Spleen (tissue), 11 donors: ENCODE results near the gene ZNF225. TPM values are rescaled to one million over a fixed set of nuclear protein-coding genes. Genes with fewer than 3 reads are reported as not detected.
"Not testable (repeated sequence)": the region's sequence is repeated elsewhere in the genome, so short reads cannot be mapped to it uniquely, and the experiment has no call there.

Experiments used
- DNase-seq: peaks from one replicate; pipeline ENCODE4 v3.0.0-alpha.2; 2020
- H3K27ac ChIP-seq, 8 donors: fragments of 200-600 bp; sonication (generic) in 7 of 8; 1 replicate in 4 of 8; 2 replicates in 4 of 8; pipeline versions ENCODE4 v1.5.0 to v1.8.0; 2016 to 2021; ENCODE audit warnings: inconsistent platforms in 4 of 8, mild to moderate bottlenecking in 4 of 8, moderate library complexity in 1 of 8
- H3K27me3 ChIP-seq, 7 donors: fragments of 200-600 bp; sonication (generic) in 6 of 7; replicated peaks in 1 of 7; 1 replicate in 4 of 7; 2 replicates in 3 of 7; pipeline versions ENCODE4 v1.5.0 to v1.8.0; 2016 to 2021; ENCODE audit warnings: inconsistent platforms in 3 of 7, mild to moderate bottlenecking in 1 of 7
- H3K36me3 ChIP-seq, 6 donors: fragments of 200-600 bp; sonication (generic) in 5 of 6; 1 replicate in 4 of 6; 2 replicates in 2 of 6; pipeline versions ENCODE4 v1.5.0 to v1.8.0; 2016 to 2021; ENCODE audit warnings: inconsistent platforms in 2 of 6
- H3K4me1 ChIP-seq, 6 donors: fragments of 200-600 bp; sonication (generic) in 5 of 6; 1 replicate in 3 of 6; 2 replicates in 3 of 6; pipeline versions ENCODE4 v1.5.0 to v1.8.0; 2016 to 2021; ENCODE audit warnings: inconsistent platforms in 3 of 6
- H3K4me3 ChIP-seq, 8 donors: fragments of 200-600 bp; sonication (generic) in 7 of 8; 1 replicate in 4 of 8; 2 replicates in 4 of 8; pipeline versions ENCODE4 v1.5.0 to v1.8.0; 2016 to 2021; ENCODE audit warnings: inconsistent platforms in 4 of 8, mild to moderate bottlenecking in 4 of 8, moderate library complexity in 2 of 8
- H3K9me3 ChIP-seq, 8 donors: fragments of 200-600 bp; sonication (generic) in 7 of 8; 1 replicate in 4 of 8; 2 replicates in 4 of 8; pipeline versions ENCODE4 v1.5.0 to v1.8.0; 2016 to 2021; ENCODE audit warnings: inconsistent platforms in 4 of 8
- CTCF ChIP-seq, 11 experiments: fragments of 200-600 bp in 7 of 11; fragments of 450-650 bp in 4 of 11; sonication (generic) in 4 of 11; IDR thresholded peaks in 8 of 11; conservative IDR thresholded peaks in 3 of 11; 1 replicate in 7 of 11; 2 replicates in 4 of 11; pipeline versions ENCODE4 v1.4.0 to v1.8.0; 2016 to 2021; ENCODE audit warnings: antibody characterized with exemption in 11 of 11, inconsistent platforms in 4 of 11, mild to moderate bottlenecking in 1 of 11
- POLR2A ChIP-seq, 3 donors: fragments of 450-650 bp; IDR thresholded peaks; one replicate each; pipeline ENCODE4 v1.5.1; 2017; ENCODE audit warnings: antibody characterized with exemption in 3 of 3, mild to moderate bottlenecking in 1 of 3
- POLR2AphosphoS5 ChIP-seq, 3 donors: sonication (generic); formaldehyde crosslinking; IDR thresholded peaks; one replicate each; pipeline ENCODE4 v1.5.1; 2017; ENCODE audit warnings: antibody characterized with exemption in 3 of 3
- WGBS, 5 donors: extraction: QIAGEN DNeasy Blood & Tissue Kit in 3 of 5; methylation state at CpG; one replicate each; pipeline versions ENCODE4 v1.1.5 to v1.1.7; 2013 to 2018; 5-methylcytosine and 5-hydroxymethylcytosine counted together
- intact Hi-C: fragments of 100-400 bp; cut with DNase I; formaldehyde crosslinking; loops from one replicate; pipeline ENCODE4 v1.15.0; 2023; ENCODE audit warnings: low total_unique reads
- polyA plus RNA-seq, 3 donors: library from polyadenylated mRNA; stranded (reverse); fragments of 200-250 nt; gene quantifications; one replicate each; pipeline ENCODE4 v1.2.1, GENCODE V29; 2013
- total RNA-seq, 7 donors: library from RNA; depleted of rRNA in 3 of 7; stranded (reverse); fragments of >200 nt in 3 of 7; fragmentation: NEBNext Ultra II Directional in 4 of 7; extraction: Animal tissue kit (Norgen Biotek cat#: 25700) in 4 of 7; gene quantifications; one replicate each; pipeline versions ENCODE4 v1.1.0 to v1.2.1, GENCODE V29; 2016 to 2021
- donor health status: healthy with polysubstance abuse.
- donor health status: DM: no; HTN: no; CAD: no; lungs with moderate emphysema.
- donor health status: DM: no; HTN: no; CAD: no.
- donor health status: Bipolar disorder and iron deficiency.
- donor health status: healthy.
- donor health status: DM: no; HTN: no; CAD: no.
- donor health status: DM: yes; HTN: yes; CAD: no.

The ZNF225 gene
- total and polyA plus RNA-seq, 10 donors: 1.4 to 9.4 (median 6.2) TPM

GRCh38 chr19:44111910-44112463, 1.2 kb upstream of the ZNF225 start:
- Histone ChIP-seq H3K9me3 (peaks cover 21 to 53% (median 52%) of the 10 kb centered on the region in 8 donors), H3K27me3 (no peaks in the 10 kb centered on the region), H3K4me1 (peaks cover 10 to 34% (median 24%) of the 10 kb centered on the region in 6 donors), H3K4me3 (peak overlapping the region; percentile 71 to 91 (median 78)), H3K36me3 (peaks cover 9 to 37% (median 14%) of the 10 kb centered on the region in 6 donors), H3K27ac (no peak overlapping the region)
- intact Hi-C loops: loop anchor here (10.0 kb wide), 1 partner anchor 53 kb away; the partner anchor contains the start of gene ZNF226
- 23 to 33% (median 27%) methylated on average over 17 of the region's 17 CpGs for WGBS, 5 donors
- peak in 1 of 3 donors; percentile 30 for TF ChIP-seq POLR2AphosphoS5 (IDR thresholded peaks at IDR 0.05)
- TF ChIP-seq CTCF (IDR thresholded peaks at IDR 0.05 in 8 of 11, conservative IDR thresholded peaks at IDR 0.05 in 3 of 11): no peak
- DNase-seq: no peak

- intact Hi-C loops: loop anchor here (10.0 kb wide), 1 partner anchor 52 kb away; the partner anchor contains the start of gene ZNF226
- peak overlapping the region in 6 of 8 donors; percentile 61 to 85 (median 81) for H3K27ac ChIP-seq
- WGBS, 5 donors: 1% methylated on average over 10 to 11 of the region's 11 CpGs
- TF ChIP-seq CTCF (IDR thresholded peaks at IDR 0.05 in 8 of 11, conservative IDR thresholded peaks at IDR 0.05 in 3 of 11) (peak in 1 of 11 experiments; percentile 2), POLR2AphosphoS5 (IDR thresholded peaks at IDR 0.05) (no peak), POLR2A (IDR thresholded peaks at IDR 0.05) (no peak)
- H3K27me3 ChIP-seq: no peaks in the 10 kb centered on the region
- peaks cover 10 to 34% (median 24%) of the 10 kb centered on the region in 6 donors for H3K4me1 ChIP-seq
- H3K4me3 ChIP-seq: peak overlapping the region; percentile 71 to 91 (median 78)
- no peak for DNase-seq
- peaks cover 5 to 37% (median 16%) of the 10 kb centered on the region in 6 donors for H3K36me3 ChIP-seq
- peaks cover 18 to 45% (median 44%) of the 10 kb centered on the region in 8 donors for H3K9me3 ChIP-seq
Observed at GRCh38 chr19:44112802-44113137, 429 bp upstream of the ZNF225 start.

DNA sequence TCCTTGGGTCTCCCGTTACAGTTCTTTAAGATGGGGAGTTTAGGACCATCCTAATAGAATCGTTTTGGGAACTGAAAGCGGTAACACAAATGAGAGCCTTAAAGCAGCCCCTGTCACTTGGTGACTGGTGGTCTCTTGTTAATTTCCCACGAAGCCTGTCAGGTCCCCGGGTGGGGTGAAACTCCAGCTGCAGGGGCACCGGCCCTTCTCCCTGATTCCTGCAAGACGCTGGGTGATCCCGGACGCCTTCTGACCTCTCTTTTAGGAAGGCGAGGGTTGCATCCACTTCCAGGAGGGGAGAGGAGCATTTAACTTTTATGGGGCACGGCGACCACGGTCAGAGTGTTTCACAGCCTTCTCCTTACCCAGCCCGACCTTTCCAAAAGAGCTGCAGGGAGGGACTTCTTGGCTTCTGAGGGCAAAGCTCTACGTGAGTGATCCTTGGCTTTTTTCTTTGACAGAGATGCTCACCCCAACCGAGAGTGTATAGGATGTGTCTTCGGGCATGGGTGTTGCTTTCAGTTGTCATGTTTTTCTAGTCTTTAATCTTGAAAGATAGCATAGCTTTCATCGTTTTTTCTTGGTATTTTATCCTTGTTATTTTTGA, 688 bp downstream of the ZNF225 start:
- H3K27me3 ChIP-seq: no peaks in the 10 kb centered on the region
- intact Hi-C loops: loop anchor here (10.0 kb wide), 1 partner anchor 51 kb away; the partner anchor contains the start of gene ZNF226
- peaks cover 13 to 34% (median 33%) of the 10 kb centered on the region in 8 donors for H3K9me3 ChIP-seq
- 3 to 7% (median 6%) methylated on average over 15 to 18 of the region's 18 CpGs for WGBS, 5 donors
- H3K4me1 ChIP-seq: peaks cover 10 to 34% (median 24%) of the 10 kb centered on the region in 6 donors
- DNase-seq: peak; percentile 73
- peak overlapping the region; percentile 32 to 85 (median 78) for H3K27ac ChIP-seq
- peaks cover 5 to 40% (median 27%) of the 10 kb centered on the region in 6 donors for H3K36me3 ChIP-seq
- H3K4me3 ChIP-seq: peak overlapping the region; percentile 71 to 91 (median 78)
- no peak for TF ChIP-seq POLR2AphosphoS5 (IDR thresholded peaks at IDR 0.05)
- TF ChIP-seq CTCF (IDR thresholded peaks at IDR 0.05 in 8 of 11, conservative IDR thresholded peaks at IDR 0.05 in 3 of 11): no peak
- no peak for TF ChIP-seq POLR2A (IDR thresholded peaks at IDR 0.05)

- H3K4me1 ChIP-seq, DNase-seq, H3K27me3 ChIP-seq, H3K4me3 ChIP-seq, H3K27ac ChIP-seq, intact Hi-C loops: not testable (repeated sequence)
- Histone ChIP-seq H3K9me3 (peaks cover 2 to 62% (median 55%) of the 10 kb centered on the region in 8 donors), H3K36me3 (peaks cover 22 to 100% (median 93%) of the 10 kb centered on the region in 6 donors)
- WGBS, 5 donors: 95 to 99% (median 96%) methylated on average over 4 of the region's 4 CpGs
Observed at GRCh38 chr19:44121162-44121561, 8.0 kb downstream of the ZNF225 start.
